ENCODE measurements around the gene SLC6A13. TPM values are rescaled to one million over a fixed set of nuclear protein-coding genes. Genes with fewer than 3 reads are reported as not detected.

The SLC6A13 gene
- 0.19 and 0.22 TPM in 2 replicates for total RNA-seq
- total RNA-seq (2013) = 0.33 TPM
- polyA plus RNA-seq = 0.20 and 0.54 TPM in 2 replicates
- not detected in 2 replicates for polyA minus RNA-seq

DNA sequence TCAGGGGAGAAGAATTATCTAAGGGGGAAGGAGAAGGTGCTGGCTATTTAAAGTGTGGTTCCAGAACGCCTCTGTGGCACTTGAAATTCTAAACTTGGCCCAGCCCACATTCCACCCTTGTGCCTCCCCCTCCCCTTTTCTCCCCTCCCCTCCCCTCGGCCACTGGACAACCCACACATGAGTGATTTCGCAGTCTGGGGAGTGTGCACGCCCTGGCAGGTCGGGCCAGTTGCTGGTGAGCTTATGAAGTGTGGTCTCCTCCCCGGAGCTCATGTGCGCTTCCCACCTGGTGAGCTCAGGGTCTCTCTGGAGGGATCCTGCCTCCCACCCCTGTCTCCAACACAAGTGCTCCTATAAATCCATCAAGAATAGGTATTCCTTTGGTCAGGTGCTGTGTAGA is at the start of gene SLC6A13:
SLC6A13 (minus strand) TSS at position 20 of the 400 bp plus-strand sequence. CDS start 2,784 bp downstream, outside the sequence.
- TF ChIP-seq EZH2 (IDR thresholded peaks at IDR 0.05; ENCODE audit: borderline replicate concordance, insufficient read depth, low read depth, low read length, poor library complexity, severe bottlenecking) (no peak), CTCF (IDR thresholded peaks at IDR 0.05) (no peak)
- no peaks in the 10 kb centered on the region for H4K20me1 ChIP-seq (ENCODE audit: control insufficient read depth, insufficient read depth, low read length, poor library complexity, severe bottlenecking)
- H3K9me3 ChIP-seq (ENCODE audit: control extremely low read depth in 1 of 3, control insufficient read depth in 2 of 3, insufficient read depth in 1 of 3, low read length in 2 of 3) = no peaks in the 10 kb centered on the region
- H3K27ac ChIP-seq (ENCODE audit: low read length in 2 of 2) = no peak within 1 kb of the TSS
- H3K9me3 Mint-ChIP-seq (ENCODE audit: insufficient read depth) = no peaks in the 10 kb centered on the region
- H3K36me3 ChIP-seq (replicated peaks in 1 of 2; ENCODE audit: control extremely low read depth in 1 of 2, control insufficient read depth in 1 of 2, extremely low read depth in 1 of 2, insufficient read depth in 2 of 2, low read length in 1 of 2) = no peaks in the 10 kb centered on the region
- no peaks in the 10 kb centered on the region for H3K4me1 Mint-ChIP-seq
- no peak for DNase-seq
- peaks cover 0 to 8% (median 4%) of the 10 kb centered on the region in 4 experiments for H3K27me3 ChIP-seq (replicated peaks in 1 of 4; ENCODE audit: control extremely low read depth in 1 of 4, control insufficient read depth in 3 of 4, insufficient read depth in 4 of 4, low read length in 3 of 4)
- no peak within 1 kb of the TSS for H3K4me3 Mint-ChIP-seq
- no peak within 1 kb of the TSS for H3K27ac Mint-ChIP-seq
- H3K4me2 ChIP-seq (replicated peaks; ENCODE audit: low read depth, low read length, poor library complexity, severe bottlenecking) = no peak within 1 kb of the TSS
- CTCF ChIA-PET = no interaction called here
- H3K4me1 ChIP-seq (ENCODE audit: control insufficient read depth in 2 of 2, insufficient read depth in 2 of 2, low read length in 2 of 2) = no peaks in the 10 kb centered on the region
- intact Hi-C loops (cut with micrococcal nuclease) = no loop called here
- WGBS (ENCODE audit: insufficient coverage) = no CpG with 5 or more reads among the region's 7 CpGs
- peaks cover 24% of the 10 kb centered on the region for H3K27me3 Mint-ChIP-seq
- H3K9ac ChIP-seq (ENCODE audit: low read length) = no peak within 1 kb of the TSS
- H3K4me3 ChIP-seq (ENCODE audit: control extremely low read depth in 1 of 5, extremely low read depth in 1 of 5, insufficient read depth in 1 of 5, low read depth in 2 of 5, low read length in 4 of 5) = no peak within 1 kb of the TSS
- no peak within 1 kb of the TSS for H2AFZ ChIP-seq (ENCODE audit: insufficient read depth, low read depth, low read length, poor library complexity, severe bottlenecking)
- ATAC-seq (ENCODE audit: low read depth) = no peak
- H3K79me2 ChIP-seq (ENCODE audit: control insufficient read depth, insufficient read depth, low read length) = no peaks in the 10 kb centered on the region
- POLR2A ChIA-PET = no interaction called here

DNA sequence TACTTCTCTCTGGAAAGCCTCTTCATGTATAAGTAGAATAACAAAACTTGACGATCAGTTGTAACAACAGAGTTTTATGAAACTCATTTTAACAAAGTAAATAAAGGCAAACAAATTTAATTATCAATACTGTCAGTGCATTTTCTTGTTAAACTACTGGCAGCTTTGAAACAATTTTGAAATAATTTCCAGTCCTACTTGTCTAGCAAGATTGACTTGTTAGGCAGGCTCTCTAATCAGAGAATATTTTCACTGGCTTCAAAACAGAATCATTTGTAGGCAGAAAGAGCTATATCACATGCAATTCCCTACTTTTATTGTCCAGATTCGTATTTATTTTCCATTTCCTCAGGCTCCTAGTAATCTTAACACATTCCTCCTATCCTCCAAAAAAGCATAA is 45.9 kb upstream of the SLC6A13 start:
- DNase-seq = no peak
- H3K27ac ChIP-seq (ENCODE audit: low read length in 2 of 2) = no peak overlapping the region
- CTCF ChIA-PET = no interaction called here
- Mint-ChIP-seq H3K27me3 (no peaks in the 10 kb centered on the region), H3K4me3 (no peak overlapping the region), H3K4me1 (no peaks in the 10 kb centered on the region), H3K27ac (no peak overlapping the region), H3K9me3 (ENCODE audit: insufficient read depth) (no peaks in the 10 kb centered on the region)
- peaks cover 13 to 86% of the 10 kb centered on the region in 2 experiments for H3K36me3 ChIP-seq (replicated peaks in 1 of 2; ENCODE audit: control extremely low read depth in 1 of 2, control insufficient read depth in 1 of 2, extremely low read depth in 1 of 2, insufficient read depth in 2 of 2, low read length in 1 of 2)
- peaks cover 8% of the 10 kb centered on the region for H4K20me1 ChIP-seq (ENCODE audit: control insufficient read depth, insufficient read depth, low read length, poor library complexity, severe bottlenecking)
- no peaks in the 10 kb centered on the region for H3K4me1 ChIP-seq (ENCODE audit: control insufficient read depth in 2 of 2, insufficient read depth in 2 of 2, low read length in 2 of 2)
- intact Hi-C loops (cut with micrococcal nuclease) = no loop called here
- ATAC-seq (ENCODE audit: low read depth) = no peak
- no peak overlapping the region for H3K4me2 ChIP-seq (replicated peaks; ENCODE audit: low read depth, low read length, poor library complexity, severe bottlenecking)
- H3K4me3 ChIP-seq (ENCODE audit: control extremely low read depth in 1 of 5, extremely low read depth in 1 of 5, insufficient read depth in 1 of 5, low read depth in 2 of 5, low read length in 4 of 5) = no peak overlapping the region
- TF ChIP-seq EZH2 (IDR thresholded peaks at IDR 0.05; ENCODE audit: borderline replicate concordance, insufficient read depth, low read depth, low read length, poor library complexity, severe bottlenecking) (no peak), CTCF (IDR thresholded peaks at IDR 0.05) (no peak)
- H3K79me2 ChIP-seq (ENCODE audit: control insufficient read depth, insufficient read depth, low read length) = peaks cover 54% of the 10 kb centered on the region
- no peak overlapping the region for H2AFZ ChIP-seq (ENCODE audit: insufficient read depth, low read depth, low read length, poor library complexity, severe bottlenecking)
- POLR2A ChIA-PET = no interaction called here
- WGBS (ENCODE audit: insufficient coverage) = no CpG with 5 or more reads among the region's 2 CpGs
- H3K27me3 ChIP-seq (replicated peaks in 1 of 4; ENCODE audit: control extremely low read depth in 1 of 4, control insufficient read depth in 3 of 4, insufficient read depth in 4 of 4, low read length in 3 of 4) = no peaks in the 10 kb centered on the region
- no peaks in the 10 kb centered on the region for H3K9me3 ChIP-seq (ENCODE audit: control extremely low read depth in 1 of 3, control insufficient read depth in 2 of 3, insufficient read depth in 1 of 3, low read length in 2 of 3)
- H3K9ac ChIP-seq (ENCODE audit: low read length) = no peak overlapping the region

Data from B cell (primary cell).